ENCODE results near the gene MYL7.

The MYL7 gene

GRCh38 chr7:44098092-44099068, 42.8 kb downstream of the MYL7 start:
- DNase-seq: no peak

GRCh38 chr7:44097064-44097932, 43.8 kb downstream of the MYL7 start:
- DNase-seq: peak; percentile 95

GRCh38 chr7:44096326-44096881, 44.7 kb downstream of the MYL7 start:
- no peak for DNase-seq

- DNase-seq: no peak
Measured at GRCh38 chr7:44095781-44096180, 45.4 kb downstream of the MYL7 start.

GRCh38 chr7:44094883-44095592, 46.1 kb downstream of the MYL7 start:
- no peak for DNase-seq

- no peak for DNase-seq
Measured at GRCh38 chr7:44094365-44094764, 46.8 kb downstream of the MYL7 start.

GRCh38 chr7:44093102-44093641, 48.0 kb downstream of the MYL7 start:
- peak; percentile 36 for DNase-seq

Data from GF-D8 (cell line).